DMS79 treated with DMSO at 0.1 percent for 48 hours (cell line): ENCODE data around the gene CCN5.
A peak's percentile ranks its signal among the peaks of the same experiment; 100 is the strongest.
"Not testable (repeated sequence)": the region's sequence is repeated elsewhere in the genome, so short reads cannot be mapped to it uniquely, and the experiment has no call there.

Experiments used
- DNase-seq: peaks from one replicate; lab custom pipeline; 2025; lab: John Stamatoyannopoulos, UW

The CCN5 gene

GRCh38 chr20:44714701-44715498 lies at the start of gene CCN5:
CCN5 (plus strand) TSS chr20:44715369; CDS start chr20:44715391, 22 bp downstream.
- DNase-seq = peak; percentile 45

GRCh38 chr20:44666066-44666465 lies 49.1 kb upstream of the CCN5 start:
- DNase-seq = no peak

GRCh38 chr20:44670851-44671250 lies 44.3 kb upstream of the CCN5 start:
- not testable (repeated sequence) for DNase-seq

GRCh38 chr20:44671541-44671940 lies 43.6 kb upstream of the CCN5 start:
- DNase-seq = not testable (repeated sequence)

- not testable (repeated sequence) for DNase-seq
Measured at GRCh38 chr20:44672318-44672902, 42.8 kb upstream of the CCN5 start.

- DNase-seq = no peak
Measured at GRCh38 chr20:44678242-44678641, 36.9 kb upstream of the CCN5 start.

- no peak for DNase-seq
Measured at GRCh38 chr20:44678990-44679611, 36.1 kb upstream of the CCN5 start.

- no peak for DNase-seq
Measured at GRCh38 chr20:44681796-44682566, 33.2 kb upstream of the CCN5 start.

GRCh38 chr20:44683263-44684046 lies 31.7 kb upstream of the CCN5 start:
- peak; percentile 6 for DNase-seq

- no peak for DNase-seq
Measured at GRCh38 chr20:44684047-44684967, 30.9 kb upstream of the CCN5 start.

GRCh38 chr20:44686934-44687333 lies 28.2 kb upstream of the CCN5 start:
- no peak for DNase-seq

- no peak for DNase-seq
Measured at GRCh38 chr20:44688053-44688625, 27.0 kb upstream of the CCN5 start.

GRCh38 chr20:44689809-44690208 lies 25.4 kb upstream of the CCN5 start:
- DNase-seq = no peak

GRCh38 chr20:44690781-44691423 lies 24.3 kb upstream of the CCN5 start:
- no peak for DNase-seq

- DNase-seq = no peak
Measured at GRCh38 chr20:44691424-44692423, 23.4 kb upstream of the CCN5 start.

- DNase-seq = no peak
Measured at GRCh38 chr20:44692932-44693480, 22.2 kb upstream of the CCN5 start.

- no peak for DNase-seq
Measured at GRCh38 chr20:44693627-44694026, 21.5 kb upstream of the CCN5 start.

- no peak for DNase-seq
Measured at GRCh38 chr20:44694159-44694558, 21.0 kb upstream of the CCN5 start.
